Diencephalon (tissue), 1 donor: Measurements from ENCODE around the gene DNAJB7. TPM values are rescaled to one million over a fixed set of nuclear protein-coding genes. Genes with fewer than 3 reads are reported as not detected.

Experiments
- small RNA-seq: library from RNA; depleted of rRNA; stranded (forward); fragments of <200 nt; gene quantifications from one replicate; pipeline ENCODE3, GENCODE V24; 2014
- total RNA-seq: library from RNA; depleted of rRNA; stranded (reverse); fragments of >200 nt; gene quantifications from one replicate; pipeline ENCODE4 v1.2.3, GENCODE V29; 2014

DNAJB7 gene
- total RNA-seq = not detected

DNA sequence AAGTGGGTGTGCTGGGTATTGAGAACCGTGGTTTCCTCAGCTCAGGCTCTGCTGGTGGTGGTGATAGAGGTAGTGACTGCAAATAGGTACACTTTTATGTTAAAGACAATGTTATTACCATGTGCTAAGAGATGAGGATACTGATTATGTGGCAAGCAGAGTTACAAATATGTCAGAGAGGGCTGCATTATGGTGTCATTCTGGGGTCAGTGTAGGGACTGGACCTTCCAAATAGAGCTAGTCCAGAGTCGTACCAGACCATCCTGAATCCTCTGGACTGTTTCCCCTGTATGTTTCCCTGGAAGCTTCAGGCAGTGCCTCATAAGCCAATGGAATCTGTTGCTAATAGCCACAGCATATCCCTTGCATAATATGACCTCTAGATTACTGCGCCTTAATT is at the start of gene DNAJB7:
DNAJB7 (minus strand) TSS at position 101 of the 400 bp plus-strand sequence. CDS start 119 bp downstream, outside the sequence.

DNA sequence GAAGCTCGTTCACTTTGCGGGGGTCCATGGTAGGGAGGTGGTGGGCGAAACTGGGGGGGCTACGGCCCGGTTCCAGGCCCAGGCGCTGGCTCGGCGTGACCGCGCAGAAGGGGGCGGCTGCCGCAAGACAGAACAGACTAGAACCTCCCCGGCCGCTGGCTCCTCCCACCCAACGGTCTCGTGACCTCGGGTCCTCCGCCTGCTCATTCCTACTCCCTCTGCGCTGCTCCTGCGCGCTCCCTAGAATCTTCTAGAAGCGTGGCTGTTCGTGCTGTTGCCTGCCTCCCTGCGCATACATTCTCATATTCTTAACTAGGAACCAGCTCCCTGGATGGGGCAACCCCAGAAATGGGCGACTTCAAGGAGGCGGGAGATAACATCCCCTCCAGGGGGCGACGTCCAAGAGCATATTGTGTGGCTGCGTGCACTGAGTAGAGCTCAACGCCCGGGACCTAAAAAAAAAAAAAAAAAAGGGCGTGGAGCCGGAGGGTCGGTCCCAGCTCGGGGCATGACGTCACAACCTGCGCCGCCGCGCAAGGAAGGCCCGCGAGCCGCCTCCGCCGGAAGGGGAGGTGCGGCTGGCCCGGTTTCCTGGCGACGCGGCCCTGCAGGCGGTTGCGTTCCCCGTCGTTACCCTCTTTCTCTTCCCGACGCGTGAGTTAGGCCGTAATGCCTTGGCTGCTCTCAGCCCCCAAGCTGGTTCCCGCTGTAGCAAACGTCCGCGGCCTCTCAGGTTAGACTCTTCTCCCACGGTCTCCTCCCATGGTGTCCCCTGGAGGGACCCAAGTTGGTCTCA is 5.2 kb downstream of the DNAJB7 start, which contains the start of the genes ST13 and XPNPEP3:
ST13 (minus strand) TSS at position 127 of the 796 bp plus-strand sequence; CDS start at position 28, 99 bp downstream.
XPNPEP3 (plus strand) TSS at position 636 of the 796 bp plus-strand sequence; CDS start at position 670, 34 bp downstream.

DNA sequence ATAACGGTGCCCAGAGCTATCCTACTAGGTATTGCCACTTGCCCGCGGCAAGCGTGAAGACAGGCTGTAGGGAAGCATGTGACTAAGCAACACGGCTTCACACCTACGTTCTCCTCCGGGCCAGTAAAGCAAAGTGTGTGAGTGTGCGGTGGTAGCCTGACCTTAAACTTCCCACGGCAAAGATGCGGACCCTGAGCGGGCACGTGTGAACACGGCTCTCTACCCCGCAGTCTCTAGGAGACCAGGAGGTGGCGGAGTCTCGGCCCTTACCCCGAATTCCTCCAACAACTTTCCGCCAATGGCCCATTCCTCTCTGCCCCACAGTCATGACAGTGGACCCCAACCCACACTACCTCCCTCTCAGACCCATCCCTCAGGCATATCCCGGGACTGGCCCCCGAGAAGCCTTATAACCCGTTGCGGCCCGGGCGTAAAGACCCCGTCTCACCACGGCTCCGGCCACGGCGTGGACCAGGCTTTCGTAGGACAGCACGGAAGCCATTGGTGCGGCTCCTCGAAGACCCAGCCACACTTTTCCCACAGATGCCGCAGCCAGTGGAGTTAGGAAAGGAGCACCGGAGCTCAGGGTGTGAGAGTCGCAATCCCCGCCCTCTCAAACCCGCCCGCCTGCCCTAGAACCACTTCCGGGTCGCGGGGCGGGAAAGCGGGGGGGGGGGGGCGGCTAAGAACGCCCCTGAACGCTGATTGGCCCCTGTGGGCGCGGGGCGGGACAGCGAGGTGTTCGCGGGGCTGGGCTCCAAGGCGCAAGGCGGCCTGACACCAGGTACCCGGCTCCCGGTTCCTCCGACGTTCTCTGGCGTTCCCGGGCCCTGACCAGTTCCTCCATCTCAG is 42.9 kb downstream of the DNAJB7 start, which contains the start of gene SLC25A17:
SLC25A17 (minus strand) TSS at position 600 of the 852 bp plus-strand sequence; CDS start at position 502, 98 bp downstream.

Small RNA genes lying within 50 kb of the gene (small RNA-seq; reads per million reads assigned to genes)
- not detected for gene MIR4766

Other genes with a start within 250 kb of the DNAJB7 start
- gene MRTFA, start 225.4 kb downstream of the DNAJB7 start, total RNA-seq = 28.8 TPM
- 11.5 TPM for gene MCHR1, start 182.6 kb downstream of the DNAJB7 start, total RNA-seq
- 25.8 TPM for gene SLC25A17, start 42.8 kb downstream of the DNAJB7 start, total RNA-seq
- gene ST13, start 5.5 kb downstream of the DNAJB7 start, total RNA-seq = 183 TPM
- gene XPNPEP3, start 5.0 kb downstream of the DNAJB7 start, total RNA-seq = 10.4 TPM
- 73.8 TPM for gene RBX1, start 89.3 kb upstream of the DNAJB7 start, total RNA-seq
- gene EP300, start 230.5 kb upstream of the DNAJB7 start, total RNA-seq = 63.0 TPM